IPS DF 6.9 (cell line): ENCODE results near the gene WWOX.

Experiments used
- DNase-seq: peaks from one replicate; pipeline ENCODE4 v3.0.0-alpha.2; 2013; ENCODE audit warnings: low read depth, low spot score
- H3K27ac ChIP-seq: one replicate; pipeline ENCODE4 v1.5.1; 2013; ENCODE audit warnings: low read length, control low read depth
- H3K27me3 ChIP-seq: 2 replicates; pipeline ENCODE4 v1.6.1; 2013; ENCODE audit warnings: mild to moderate bottlenecking, low read length; ENCODE audit not compliant: control insufficient read depth, insufficient read depth
- H3K36me3 ChIP-seq: 2 replicates; pipeline ENCODE4 v1.6.1; 2013; ENCODE audit warnings: low read length; ENCODE audit not compliant: control insufficient read depth, insufficient read depth
- H3K4me1 ChIP-seq: 2 replicates; pipeline ENCODE4 v1.6.1; 2013; ENCODE audit warnings: low read length; ENCODE audit not compliant: control insufficient read depth, insufficient read depth
- H3K4me3 ChIP-seq: 2 replicates; pipeline ENCODE4 v1.5.1; 2013; ENCODE audit warnings: mild to moderate bottlenecking, low read length
- H3K9me3 ChIP-seq: 2 replicates; pipeline ENCODE4 v1.6.1; 2013; ENCODE audit warnings: low read length, inconsistent platforms; ENCODE audit not compliant: control insufficient read depth, insufficient read depth
- WGBS: extraction: QIAGEN DNeasy Blood & Tissue Kit; methylation state at CpG from one replicate; pipeline ENCODE4 v1.1.7; 2013; ENCODE audit warnings: mixed read lengths, missing lambda C conversion rate; ENCODE audit not compliant: insufficient read length, insufficient coverage; 5-methylcytosine and 5-hydroxymethylcytosine counted together

Gene WWOX

GRCh38 chr16:79074951-79075350 lies 975.5 kb downstream of the WWOX start:
- no peak overlapping the region for H3K4me3 ChIP-seq
- no peaks in the 10 kb centered on the region for H3K4me1 ChIP-seq
- DNase-seq = no peak
- WGBS = no CpG with 5 or more reads among the region's 4 CpGs
- no peak overlapping the region for H3K27ac ChIP-seq
- H3K9me3 ChIP-seq = no peaks in the 10 kb centered on the region
- H3K27me3 ChIP-seq = no peaks in the 10 kb centered on the region
- H3K36me3 ChIP-seq = no peaks in the 10 kb centered on the region

GRCh38 chr16:79076047-79076767 lies 976.8 kb downstream of the WWOX start:
- DNase-seq = no peak
- H3K4me1 ChIP-seq = no peaks in the 10 kb centered on the region
- no peak overlapping the region for H3K4me3 ChIP-seq
- no peaks in the 10 kb centered on the region for H3K27me3 ChIP-seq
- no CpG with 5 or more reads among the region's 12 CpGs for WGBS
- H3K27ac ChIP-seq = no peak overlapping the region
- no peaks in the 10 kb centered on the region for H3K36me3 ChIP-seq
- H3K9me3 ChIP-seq = no peaks in the 10 kb centered on the region

DNA sequence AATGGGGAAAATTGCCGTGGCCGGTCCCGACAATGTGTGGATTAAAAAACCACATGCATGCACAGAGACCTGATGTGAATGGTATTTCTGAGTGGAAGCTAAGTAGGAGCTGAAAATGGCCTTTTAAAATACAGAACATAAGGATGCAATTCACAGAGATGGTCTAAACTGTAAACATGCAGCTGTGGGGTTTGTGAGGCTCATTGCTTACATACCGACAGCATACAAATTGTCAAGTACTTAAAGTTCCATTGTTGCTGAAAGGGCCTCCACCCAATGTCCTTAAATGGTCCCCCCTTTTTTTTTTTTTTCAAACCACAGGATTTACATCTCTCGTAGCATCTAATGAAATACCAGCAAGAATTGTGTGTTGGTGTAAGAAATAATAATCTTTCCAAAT lies 977.9 kb downstream of the WWOX start:
- WGBS = no CpG with 5 or more reads among the region's 5 CpGs
- no peak overlapping the region for H3K27ac ChIP-seq
- DNase-seq = no peak

GRCh38 chr16:79079656-79080420 lies 980.4 kb downstream of the WWOX start:
- Histone ChIP-seq H3K27me3 (no peaks in the 10 kb centered on the region), H3K9me3 (no peaks in the 10 kb centered on the region), H3K36me3 (no peaks in the 10 kb centered on the region), H3K27ac (no peak overlapping the region), H3K4me1 (no peaks in the 10 kb centered on the region), H3K4me3 (no peak overlapping the region)
- DNase-seq = no peak
- WGBS = no CpG with 5 or more reads among the region's 10 CpGs

More for the DNA sequence above, 977.9 kb downstream of the WWOX start:
- Histone ChIP-seq H3K9me3 (no peaks in the 10 kb centered on the region), H3K4me3 (no peak overlapping the region), H3K27me3 (no peaks in the 10 kb centered on the region), H3K36me3 (no peaks in the 10 kb centered on the region), H3K4me1 (no peaks in the 10 kb centered on the region)

GRCh38 chr16:79081297-79082066 lies 982.0 kb downstream of the WWOX start:
- no peak for DNase-seq
- no peaks in the 10 kb centered on the region for H3K27me3 ChIP-seq
- H3K36me3 ChIP-seq = no peaks in the 10 kb centered on the region
- H3K27ac ChIP-seq = no peak overlapping the region
- H3K4me1 ChIP-seq = no peaks in the 10 kb centered on the region
- WGBS = no CpG with 5 or more reads among the region's 12 CpGs
- H3K9me3 ChIP-seq = no peaks in the 10 kb centered on the region
- no peak overlapping the region for H3K4me3 ChIP-seq

- H3K27me3 ChIP-seq = no peaks in the 10 kb centered on the region
- H3K27ac ChIP-seq = no peak overlapping the region
- no CpG with 5 or more reads among the region's 3 CpGs for WGBS
- no peaks in the 10 kb centered on the region for H3K9me3 ChIP-seq
- H3K4me3 ChIP-seq = no peak overlapping the region
- no peaks in the 10 kb centered on the region for H3K4me1 ChIP-seq
- no peaks in the 10 kb centered on the region for H3K36me3 ChIP-seq
- no peak for DNase-seq
These were observed 983.5 kb downstream of the WWOX start for GRCh38 chr16:79082970-79083369.

DNA sequence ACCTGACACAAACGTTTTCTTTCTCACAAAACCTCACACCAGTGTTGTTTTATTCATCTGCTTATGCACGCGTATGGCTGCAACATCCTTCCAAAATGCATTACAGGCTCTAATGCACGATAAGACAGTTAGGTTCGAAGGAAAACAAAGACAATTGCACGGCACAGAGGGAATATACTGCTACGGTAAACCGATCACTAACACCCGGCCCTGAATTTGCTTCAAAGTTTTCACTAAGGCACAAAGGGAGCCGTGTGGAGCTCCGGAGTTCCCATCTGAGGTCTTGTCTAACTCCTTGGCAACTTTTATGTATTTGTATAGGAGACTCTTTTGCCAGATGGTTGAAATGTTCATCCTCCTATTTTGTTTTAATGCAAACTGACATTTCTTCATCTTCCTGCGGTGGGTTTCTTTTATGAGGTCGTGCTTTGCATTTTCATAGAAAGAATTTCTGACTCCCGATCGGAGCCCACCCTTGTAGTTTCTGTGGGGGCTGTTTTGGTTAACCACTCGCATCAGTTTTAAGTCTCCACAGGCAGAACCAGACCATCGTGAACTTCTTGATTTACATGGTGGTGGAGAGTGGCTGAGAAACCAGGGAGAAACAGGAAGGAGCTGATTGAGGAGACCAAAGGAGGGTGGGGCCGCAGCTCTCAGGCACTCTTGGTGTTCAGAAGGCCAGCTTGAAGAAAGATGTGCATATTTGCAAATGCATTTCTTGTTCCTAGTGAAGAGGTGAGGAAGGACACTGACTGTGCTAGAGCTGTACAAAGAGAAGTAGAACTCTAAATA lies 984.2 kb downstream of the WWOX start:
- whole genome bisulfite sequencing = no CpG with 5 or more reads among the region's 18 CpGs
- Histone ChIP-seq H3K4me1 (no peaks in the 10 kb centered on the region), H3K9me3 (no peaks in the 10 kb centered on the region), H3K27me3 (no peaks in the 10 kb centered on the region), H3K27ac (no peak overlapping the region), H3K4me3 (no peak overlapping the region), H3K36me3 (no peaks in the 10 kb centered on the region)
- DNase-seq = no peak

- Histone ChIP-seq H3K27me3 (no peaks in the 10 kb centered on the region), H3K4me1 (no peaks in the 10 kb centered on the region), H3K4me3 (no peak overlapping the region), H3K27ac (no peak overlapping the region), H3K9me3 (no peaks in the 10 kb centered on the region), H3K36me3 (no peaks in the 10 kb centered on the region)
- no CpG with 5 or more reads among the region's 6 CpGs for WGBS
- no peak for DNase-seq
These were observed 989.5 kb downstream of the WWOX start for GRCh38 chr16:79088971-79089370.

- WGBS = no CpG with 5 or more reads among the region's 10 CpGs
- H3K27ac ChIP-seq = no peak overlapping the region
- no peak for DNase-seq
- H3K9me3 ChIP-seq = no peaks in the 10 kb centered on the region
- no peak overlapping the region for H3K4me3 ChIP-seq
- no peaks in the 10 kb centered on the region for H3K27me3 ChIP-seq
- H3K4me1 ChIP-seq = no peaks in the 10 kb centered on the region
- no peaks in the 10 kb centered on the region for H3K36me3 ChIP-seq
These were observed 990.4 kb downstream of the WWOX start for GRCh38 chr16:79089735-79090284.

- DNase-seq = no peak
- H3K4me3 ChIP-seq = no peak overlapping the region
- no peaks in the 10 kb centered on the region for H3K27me3 ChIP-seq
- WGBS = no CpG with 5 or more reads among the region's 4 CpGs
- no peaks in the 10 kb centered on the region for H3K9me3 ChIP-seq
- no peaks in the 10 kb centered on the region for H3K36me3 ChIP-seq
- no peaks in the 10 kb centered on the region for H3K4me1 ChIP-seq
- no peak overlapping the region for H3K27ac ChIP-seq
These were observed 991.5 kb downstream of the WWOX start for GRCh38 chr16:79090966-79091365.
